Activated CD4-positive, alpha-beta T cell treated with anti-CD3 and anti-CD28 coated beads, Interleukin-2, amount 50 U/mL, for 1 hour (primary cell): ENCODE results near the gene EXOC4.
"Not testable (repeated sequence)": the region's sequence is repeated elsewhere in the genome, so short reads cannot be mapped to it uniquely, and the experiment has no call there.

ENCODE experiments used
- DNase-seq: peaks from one replicate; pipeline ENCODE4 v3.0.0-alpha.2; 2020

Gene EXOC4

GRCh38 chr7:133770863-133771492 is 518.1 kb downstream of the EXOC4 start:
- no peak for DNase-seq

GRCh38 chr7:133771788-133772419 is 519.0 kb downstream of the EXOC4 start:
- DNase-seq: no peak

- no peak for DNase-seq
Observed at GRCh38 chr7:133773601-133774000, 520.7 kb downstream of the EXOC4 start.

- no peak for DNase-seq
Observed at GRCh38 chr7:133775201-133775600, 522.3 kb downstream of the EXOC4 start.

GRCh38 chr7:133776266-133776665 is 523.4 kb downstream of the EXOC4 start:
- no peak for DNase-seq

- DNase-seq: no peak
Observed at GRCh38 chr7:133777701-133778100, 524.8 kb downstream of the EXOC4 start.

- no peak for DNase-seq
Observed at GRCh38 chr7:133778472-133778871, 525.6 kb downstream of the EXOC4 start.

- DNase-seq: not testable (repeated sequence)
Observed at GRCh38 chr7:133779538-133779937, 526.7 kb downstream of the EXOC4 start.

- no peak for DNase-seq
Observed at GRCh38 chr7:133780912-133781311, 528.0 kb downstream of the EXOC4 start.

GRCh38 chr7:133781486-133782090 is 528.7 kb downstream of the EXOC4 start:
- no peak for DNase-seq

- no peak for DNase-seq
Observed at GRCh38 chr7:133782470-133782869, 529.6 kb downstream of the EXOC4 start.

- no peak for DNase-seq
Observed at GRCh38 chr7:133783276-133783675, 530.4 kb downstream of the EXOC4 start.

- no peak for DNase-seq
Observed at GRCh38 chr7:133784486-133785001, 531.7 kb downstream of the EXOC4 start.

GRCh38 chr7:133786401-133786937 is 533.6 kb downstream of the EXOC4 start:
- DNase-seq: no peak

- no peak for DNase-seq
Observed at GRCh38 chr7:133789974-133790373, 537.1 kb downstream of the EXOC4 start.

- no peak for DNase-seq
Observed at GRCh38 chr7:133790911-133791310, 538.0 kb downstream of the EXOC4 start.

GRCh38 chr7:133794479-133794878 is 541.6 kb downstream of the EXOC4 start:
- DNase-seq: no peak

GRCh38 chr7:133795068-133795665 is 542.3 kb downstream of the EXOC4 start:
- DNase-seq: no peak

GRCh38 chr7:133796782-133797745 is 544.2 kb downstream of the EXOC4 start:
- DNase-seq: no peak

- DNase-seq: no peak
Observed at GRCh38 chr7:133797818-133798520, 545.1 kb downstream of the EXOC4 start.

GRCh38 chr7:133801341-133801740 is 548.5 kb downstream of the EXOC4 start:
- no peak for DNase-seq

GRCh38 chr7:133804127-133804526 is 551.2 kb downstream of the EXOC4 start:
- DNase-seq: no peak
